Smooth muscle cell (in vitro differentiated cells): Measurements from ENCODE around the gene ELAPOR1. TPM values are rescaled to one million over a fixed set of nuclear protein-coding genes. Genes with fewer than 3 reads are reported as not detected.

ENCODE experiments used
- DNase-seq: peaks from one replicate; lab custom pipeline; 2025; ENCODE audit not compliant: unreplicated experiment; lab: John Stamatoyannopoulos, UW
- H2AFZ ChIP-seq: fragments of 200-600 bp; sonication (generic); 2 replicates; pipeline ENCODE4 v1.6.0; 2016; ENCODE audit warnings: antibody characterized with exemption, low read depth, mild to moderate bottlenecking
- H3F3A ChIP-seq: fragments of 200-600 bp; sonication (generic); 2 replicates; pipeline ENCODE4 v1.6.0; 2017; ENCODE audit warnings: antibody characterized with exemption, low read depth
- H3K27ac ChIP-seq: fragments of 200-600 bp; sonication (generic); 2 replicates; pipeline ENCODE4 v1.5.1; 2016; ENCODE audit warnings: low read depth, mild to moderate bottlenecking
- H3K27me3 ChIP-seq: fragments of 200-600 bp; sonication (generic); 2 replicates; pipeline ENCODE4 v1.6.1; 2016; ENCODE audit warnings: low read depth, mild to moderate bottlenecking
- H3K36me3 ChIP-seq: fragments of 200-600 bp; sonication (generic); 2 replicates; pipeline ENCODE4 v1.5.1; 2016; ENCODE audit warnings: low read depth
- H3K4me1 ChIP-seq: fragments of 200-600 bp; sonication (generic); 2 replicates; pipeline ENCODE4 v1.5.1; 2016; ENCODE audit warnings: low read depth
- H3K4me2 ChIP-seq: fragments of 200-600 bp; sonication (generic); 2 replicates; pipeline ENCODE4 v1.6.0; 2016; ENCODE audit warnings: mild to moderate bottlenecking
- H3K4me3 ChIP-seq: fragments of 200-600 bp; sonication (generic); 2 replicates; pipeline ENCODE4 v1.5.1; 2016; ENCODE audit warnings: mild to moderate bottlenecking
- H3K79me2 ChIP-seq: fragments of 200-600 bp; sonication (generic); 2 replicates; pipeline ENCODE4 v1.6.0; 2016; ENCODE audit warnings: low read depth, mild to moderate bottlenecking
- H3K9ac ChIP-seq: fragments of 200-600 bp; sonication (generic); 2 replicates; pipeline ENCODE4 v1.6.0; 2016; ENCODE audit warnings: low read depth
- H3K9me3 ChIP-seq: fragments of 200-600 bp; sonication (generic); replicated peaks from 2 replicates; pipeline ENCODE4 v1.5.1; 2016; ENCODE audit warnings: low read depth
- H4K20me1 ChIP-seq: fragments of 200-600 bp; sonication (generic); 2 replicates; pipeline ENCODE4 v1.6.0; 2016; ENCODE audit warnings: low read depth
- polyA plus RNA-seq: library from polyadenylated mRNA; unstranded; fragments of >200 nt; fragmentation: Nextera tagmentation; extraction: Ambion mirVana; gene quantifications from 2 replicates; pipeline ENCODE4 v1.2.1, GENCODE V29; 2016
- small RNA-seq: library from RNA; depleted of rRNA; stranded (forward); fragments of <200 nt; gene quantifications from one replicate; pipeline ENCODE3, GENCODE V24; 2014
- total RNA-seq: library from RNA; depleted of rRNA; stranded (reverse); fragments of >200 nt; gene quantifications from 2 replicates; pipeline ENCODE4 v1.2.3, GENCODE V29; 2014
- TF ChIP-seq, protein P1 (sequence below): fragments of 200-600 bp; sonication (generic); IDR thresholded peaks from 2 replicates; pipeline ENCODE4 v1.5.1; 2017; ENCODE audit warnings: borderline replicate concordance, mild to moderate bottlenecking, antibody characterized with exemption; ENCODE audit not compliant: insufficient read depth, poor library complexity, severe bottlenecking

ELAPOR1 gene
- total and polyA plus RNA-seq, 2 experiments from 2014 or later, result 3.5 TPM

DNA sequence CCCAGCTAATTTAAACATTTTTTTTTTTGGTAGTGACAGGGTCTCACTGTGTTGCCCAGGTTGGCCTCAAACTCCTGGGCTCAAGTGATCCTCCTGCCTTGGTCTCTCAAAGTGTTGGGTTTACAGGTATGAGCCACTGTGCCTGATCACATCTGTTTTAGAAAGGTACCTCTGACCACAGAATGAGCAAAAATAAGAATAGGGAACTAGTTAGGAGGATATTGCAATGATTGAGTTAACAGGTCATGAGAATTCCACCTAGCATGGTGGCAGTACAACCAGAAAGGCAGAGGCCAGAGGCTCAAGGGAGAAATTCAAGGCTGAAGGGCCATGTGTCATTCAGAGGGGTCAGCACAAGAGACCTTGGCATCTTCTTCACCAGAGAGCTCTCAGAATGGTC, 49.6 kb downstream of the ELAPOR1 start:
- no peak overlapping the region for H2AFZ ChIP-seq
- no peaks in the 10 kb centered on the region for H3K27me3 ChIP-seq
- H3K27ac ChIP-seq, result no peak overlapping the region
- no peaks in the 10 kb centered on the region for H3K79me2 ChIP-seq
- TF ChIP-seq, protein P1, sequence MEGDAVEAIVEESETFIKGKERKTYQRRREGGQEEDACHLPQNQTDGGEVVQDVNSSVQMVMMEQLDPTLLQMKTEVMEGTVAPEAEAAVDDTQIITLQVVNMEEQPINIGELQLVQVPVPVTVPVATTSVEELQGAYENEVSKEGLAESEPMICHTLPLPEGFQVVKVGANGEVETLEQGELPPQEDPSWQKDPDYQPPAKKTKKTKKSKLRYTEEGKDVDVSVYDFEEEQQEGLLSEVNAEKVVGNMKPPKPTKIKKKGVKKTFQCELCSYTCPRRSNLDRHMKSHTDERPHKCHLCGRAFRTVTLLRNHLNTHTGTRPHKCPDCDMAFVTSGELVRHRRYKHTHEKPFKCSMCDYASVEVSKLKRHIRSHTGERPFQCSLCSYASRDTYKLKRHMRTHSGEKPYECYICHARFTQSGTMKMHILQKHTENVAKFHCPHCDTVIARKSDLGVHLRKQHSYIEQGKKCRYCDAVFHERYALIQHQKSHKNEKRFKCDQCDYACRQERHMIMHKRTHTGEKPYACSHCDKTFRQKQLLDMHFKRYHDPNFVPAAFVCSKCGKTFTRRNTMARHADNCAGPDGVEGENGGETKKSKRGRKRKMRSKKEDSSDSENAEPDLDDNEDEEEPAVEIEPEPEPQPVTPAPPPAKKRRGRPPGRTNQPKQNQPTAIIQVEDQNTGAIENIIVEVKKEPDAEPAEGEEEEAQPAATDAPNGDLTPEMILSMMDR, result no peak
- H3K9ac ChIP-seq, result no peak overlapping the region
- no peaks in the 10 kb centered on the region for H3K36me3 ChIP-seq
- no peaks in the 10 kb centered on the region for H3K9me3 ChIP-seq
- no peaks in the 10 kb centered on the region for H4K20me1 ChIP-seq
- H3K4me1 ChIP-seq, result peaks cover 13% of the 10 kb centered on the region
- no peak overlapping the region for H3K4me3 ChIP-seq
- H3K4me2 ChIP-seq, result no peak overlapping the region
- DNase-seq, result no peak
- H3F3A ChIP-seq, result peaks cover 19% of the 10 kb centered on the region

Small RNA genes lying within 50 kb of the gene (small RNA-seq; reads per million reads assigned to genes)
- gene AL356488.2, result not detected

Other genes starting within 250 kb of the ELAPOR1 start
- gene GPSM2, start 237.1 kb upstream of the ELAPOR1 start, total RNA-seq, result 11.1 and 13.7 TPM in 2 replicates
- 6.9 and 9.1 TPM in 2 replicates for gene GPSM2, start 237.1 kb upstream of the ELAPOR1 start, polyA plus RNA-seq
- gene CLCC1, start 150.6 kb upstream of the ELAPOR1 start, total RNA-seq, result 16.3 and 25.3 TPM in 2 replicates
- gene CLCC1, start 150.6 kb upstream of the ELAPOR1 start, polyA plus RNA-seq, result 20.5 and 23.0 TPM in 2 replicates
- gene WDR47, start 72.0 kb upstream of the ELAPOR1 start, total RNA-seq, result 14.9 and 16.0 TPM in 2 replicates
- gene WDR47, start 72.0 kb upstream of the ELAPOR1 start, polyA plus RNA-seq, result 5.8 and 8.5 TPM in 2 replicates
- gene TAF13, start 38.1 kb upstream of the ELAPOR1 start, total RNA-seq, result 110 and 165 TPM in 2 replicates
- gene TAF13, start 38.1 kb upstream of the ELAPOR1 start, polyA plus RNA-seq, result 30.1 and 30.3 TPM in 2 replicates
- gene TMEM167B, start 23.4 kb upstream of the ELAPOR1 start, total RNA-seq, result 31.6 and 45.8 TPM in 2 replicates
- 22.4 and 24.2 TPM in 2 replicates for gene TMEM167B, start 23.4 kb upstream of the ELAPOR1 start, polyA plus RNA-seq
- 157 and 164 TPM in 2 replicates for gene SARS1, start 99.8 kb downstream of the ELAPOR1 start, total RNA-seq
- gene SARS1, start 99.8 kb downstream of the ELAPOR1 start, polyA plus RNA-seq, result 165 and 176 TPM in 2 replicates
- 2.9 and 3.6 TPM in 2 replicates for gene CELSR2, start 135.4 kb downstream of the ELAPOR1 start, total RNA-seq
- gene CELSR2, start 135.4 kb downstream of the ELAPOR1 start, polyA plus RNA-seq, result 1.8 and 5.1 TPM in 2 replicates
- gene PSRC1, start 169.0 kb downstream of the ELAPOR1 start, total RNA-seq, result 5.5 and 5.7 TPM in 2 replicates
- 9.0 and 10.8 TPM in 2 replicates for gene PSRC1, start 169.0 kb downstream of the ELAPOR1 start, polyA plus RNA-seq
- gene MYBPHL, start 192.9 kb downstream of the ELAPOR1 start, total RNA-seq, result not detected in 2 replicates
- not detected in 2 replicates for gene MYBPHL, start 192.9 kb downstream of the ELAPOR1 start, polyA plus RNA-seq